Tibial nerve (tissue), 3 donors: ENCODE results near the gene SLC29A3.

Source experiments
- POLR2A ChIP-seq, 2 donors: fragments of 450-650 bp; IDR thresholded peaks; one replicate each; pipeline ENCODE4 v1.6.1; 2017; ENCODE audit warnings: antibody characterized with exemption in 2 of 2, mild to moderate bottlenecking in 2 of 2, moderate library complexity in 2 of 2
- TF ChIP-seq, protein P1 (sequence below), 5 experiments: fragments of 200-600 bp in 3 of 5; fragments of 450-650 bp in 2 of 5; sonication (generic) in 3 of 5; IDR thresholded peaks; one replicate each; pipeline ENCODE4 v1.5.1; 2016 to 2019; ENCODE audit warnings: antibody characterized with exemption in 5 of 5, mild to moderate bottlenecking in 3 of 5, moderate library complexity in 2 of 5

GRCh38 chr10:71312220-71312619, 6.8 kb upstream of the SLC29A3 start:
- TF ChIP-seq, protein P1, sequence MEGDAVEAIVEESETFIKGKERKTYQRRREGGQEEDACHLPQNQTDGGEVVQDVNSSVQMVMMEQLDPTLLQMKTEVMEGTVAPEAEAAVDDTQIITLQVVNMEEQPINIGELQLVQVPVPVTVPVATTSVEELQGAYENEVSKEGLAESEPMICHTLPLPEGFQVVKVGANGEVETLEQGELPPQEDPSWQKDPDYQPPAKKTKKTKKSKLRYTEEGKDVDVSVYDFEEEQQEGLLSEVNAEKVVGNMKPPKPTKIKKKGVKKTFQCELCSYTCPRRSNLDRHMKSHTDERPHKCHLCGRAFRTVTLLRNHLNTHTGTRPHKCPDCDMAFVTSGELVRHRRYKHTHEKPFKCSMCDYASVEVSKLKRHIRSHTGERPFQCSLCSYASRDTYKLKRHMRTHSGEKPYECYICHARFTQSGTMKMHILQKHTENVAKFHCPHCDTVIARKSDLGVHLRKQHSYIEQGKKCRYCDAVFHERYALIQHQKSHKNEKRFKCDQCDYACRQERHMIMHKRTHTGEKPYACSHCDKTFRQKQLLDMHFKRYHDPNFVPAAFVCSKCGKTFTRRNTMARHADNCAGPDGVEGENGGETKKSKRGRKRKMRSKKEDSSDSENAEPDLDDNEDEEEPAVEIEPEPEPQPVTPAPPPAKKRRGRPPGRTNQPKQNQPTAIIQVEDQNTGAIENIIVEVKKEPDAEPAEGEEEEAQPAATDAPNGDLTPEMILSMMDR (IDR thresholded peaks at IDR 0.05), result no peak
- TF ChIP-seq POLR2A (IDR thresholded peaks at IDR 0.05), result no peak
